Neural progenitor cell (in vitro differentiated cells): Measurements from ENCODE around the gene CHD9NB. TPM values are rescaled to one million over a fixed set of nuclear protein-coding genes. Genes with fewer than 3 reads are reported as not detected.
A peak's percentile ranks its signal among the peaks of the same experiment; 100 is the strongest.

Source experiments
- DNase-seq: peaks from one replicate; pipeline ENCODE4 v3.0.0-alpha.2; 2016; ENCODE audit warnings: low spot score
- H2AFZ ChIP-seq: fragments of 200-600 bp; sonication (generic); replicated peaks from 2 replicates; pipeline ENCODE4 v1.6.1; 2016; ENCODE audit warnings: antibody characterized with exemption
- H3F3A ChIP-seq: fragments of 200-600 bp; sonication (generic); 2 replicates; pipeline ENCODE4 v1.6.1; 2016; ENCODE audit warnings: antibody characterized with exemption, low read depth
- H3K27ac ChIP-seq: fragments of 200-600 bp; sonication (generic); 2 replicates; pipeline ENCODE4 v1.5.1; 2016; ENCODE audit warnings: mild to moderate bottlenecking
- H3K27me3 ChIP-seq: fragments of 200-600 bp; sonication (generic); 2 replicates; pipeline ENCODE4 v1.6.1; 2016; ENCODE audit warnings: mild to moderate bottlenecking, moderate library complexity
- H3K36me3 ChIP-seq: fragments of 200-600 bp; sonication (generic); 2 replicates; pipeline ENCODE4 v1.5.1; 2016
- H3K4me1 ChIP-seq: fragments of 200-600 bp; sonication (generic); 2 replicates; pipeline ENCODE4 v1.6.1; 2016; ENCODE audit warnings: mixed run types
- H3K4me2 ChIP-seq: fragments of 200-600 bp; sonication (generic); 2 replicates; pipeline ENCODE4 v1.6.1; 2016
- H3K4me3 ChIP-seq: fragments of 200-600 bp; sonication (generic); 2 replicates; pipeline ENCODE4 v1.5.1; 2016
- H3K79me2 ChIP-seq: fragments of 200-600 bp; sonication (generic); 2 replicates; pipeline ENCODE4 v1.6.1; 2016; ENCODE audit warnings: low read depth
- H3K9ac ChIP-seq: fragments of 200-600 bp; sonication (generic); 2 replicates; pipeline ENCODE4 v1.6.1; 2016
- H3K9me3 ChIP-seq: fragments of 200-600 bp; sonication (generic); 2 replicates; pipeline ENCODE4 v1.5.1; 2016; ENCODE audit warnings: low read depth
- H4K20me1 ChIP-seq: fragments of 200-600 bp; sonication (generic); 2 replicates; pipeline ENCODE4 v1.6.1; 2016; ENCODE audit warnings: low read depth
- H3K27ac Mint-ChIP-seq: 3 replicates; pipeline ENCODE4 v1.8.0; 2021; ENCODE audit warnings: mixed read lengths
- H3K27me3 Mint-ChIP-seq: 2 replicates; pipeline ENCODE4 v1.8.0; 2022; ENCODE audit warnings: low read depth, mild to moderate bottlenecking, inconsistent platforms, moderate library complexity, mixed read lengths; ENCODE audit not compliant: insufficient read depth
- H3K36me3 Mint-ChIP-seq: 3 replicates; pipeline ENCODE4 v1.8.0; 2021; ENCODE audit warnings: mixed read lengths
- H3K4me1 Mint-ChIP-seq: 3 replicates; pipeline ENCODE4 v1.8.0; 2021; ENCODE audit warnings: mixed read lengths
- H3K4me3 Mint-ChIP-seq: 3 replicates; pipeline ENCODE4 v1.8.0; 2021; ENCODE audit warnings: mild to moderate bottlenecking, moderate library complexity, mixed read lengths
- H3K9me3 Mint-ChIP-seq: 3 replicates; pipeline ENCODE4 v1.8.0; 2020; ENCODE audit warnings: mixed read lengths
- EZH2 ChIP-seq: fragments of 200-600 bp; sonication (generic); IDR thresholded peaks from 2 replicates; pipeline ENCODE4 v1.6.1; 2017; ENCODE audit warnings: antibody characterized with exemption, mild to moderate bottlenecking, moderate library complexity
- EZH2phosphoT487 ChIP-seq: fragments of 200-600 bp; sonication (generic); IDR thresholded peaks from 2 replicates; pipeline ENCODE4 v1.6.1; 2017; ENCODE audit warnings: antibody characterized with exemption
- total RNA-seq: library from RNA; depleted of rRNA; stranded (reverse); fragments of >200 nt; gene quantifications from 2 replicates; pipeline ENCODE4 v1.2.3, GENCODE V29; 2015; ENCODE audit warnings: low replicate concordance
- TF ChIP-seq, protein P1 (sequence below): fragments of 200-600 bp; sonication (generic); IDR thresholded peaks from 2 replicates; pipeline ENCODE4 v1.5.1; 2017; ENCODE audit warnings: antibody characterized with exemption, mild to moderate bottlenecking

Gene CHD9NB
- total RNA-seq, 1 donor from 2014 or later = 4.1 TPM

DNA sequence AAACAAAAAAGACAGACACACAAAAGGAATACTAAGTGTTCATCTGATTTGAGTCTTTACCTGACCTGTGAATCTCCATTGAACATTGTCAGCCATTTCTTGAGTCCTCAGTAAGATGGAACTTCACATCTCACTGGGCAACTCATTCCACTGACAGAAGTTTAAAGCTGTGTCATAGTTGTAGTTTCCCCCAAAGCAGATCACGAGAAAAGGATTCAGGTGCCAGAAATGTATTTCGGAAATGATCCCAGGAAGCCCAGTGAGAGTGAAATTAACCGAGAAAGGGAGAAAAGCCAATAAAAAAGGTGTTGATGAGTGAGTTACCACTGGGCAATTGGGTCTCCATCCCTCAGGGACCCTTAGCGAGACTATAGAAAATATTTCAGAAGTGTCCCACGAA is 8.6 kb upstream of the CHD9NB start:
- no peaks in the 10 kb centered on the region for H3K9me3 Mint-ChIP-seq
- Histone ChIP-seq H3K36me3 (no peaks in the 10 kb centered on the region), H3K27ac (no peak overlapping the region), H2AFZ (no peak overlapping the region), H3F3A (no peaks in the 10 kb centered on the region), H3K9me3 (no peaks in the 10 kb centered on the region), H3K4me1 (peaks cover 7% of the 10 kb centered on the region), H3K4me2 (no peak overlapping the region), H3K4me3 (no peak overlapping the region), H4K20me1 (no peaks in the 10 kb centered on the region), H3K9ac (no peak overlapping the region), H3K27me3 (no peaks in the 10 kb centered on the region), H3K79me2 (peaks cover 38% of the 10 kb centered on the region)
- H3K27ac Mint-ChIP-seq = peak overlapping the region; percentile 38
- H3K27me3 Mint-ChIP-seq = peaks cover 2% of the 10 kb centered on the region
- peaks cover 2% of the 10 kb centered on the region for H3K36me3 Mint-ChIP-seq
- no peak overlapping the region for H3K4me3 Mint-ChIP-seq
- TF ChIP-seq EZH2phosphoT487 (no peak), EZH2 (no peak)
- TF ChIP-seq, protein P1, sequence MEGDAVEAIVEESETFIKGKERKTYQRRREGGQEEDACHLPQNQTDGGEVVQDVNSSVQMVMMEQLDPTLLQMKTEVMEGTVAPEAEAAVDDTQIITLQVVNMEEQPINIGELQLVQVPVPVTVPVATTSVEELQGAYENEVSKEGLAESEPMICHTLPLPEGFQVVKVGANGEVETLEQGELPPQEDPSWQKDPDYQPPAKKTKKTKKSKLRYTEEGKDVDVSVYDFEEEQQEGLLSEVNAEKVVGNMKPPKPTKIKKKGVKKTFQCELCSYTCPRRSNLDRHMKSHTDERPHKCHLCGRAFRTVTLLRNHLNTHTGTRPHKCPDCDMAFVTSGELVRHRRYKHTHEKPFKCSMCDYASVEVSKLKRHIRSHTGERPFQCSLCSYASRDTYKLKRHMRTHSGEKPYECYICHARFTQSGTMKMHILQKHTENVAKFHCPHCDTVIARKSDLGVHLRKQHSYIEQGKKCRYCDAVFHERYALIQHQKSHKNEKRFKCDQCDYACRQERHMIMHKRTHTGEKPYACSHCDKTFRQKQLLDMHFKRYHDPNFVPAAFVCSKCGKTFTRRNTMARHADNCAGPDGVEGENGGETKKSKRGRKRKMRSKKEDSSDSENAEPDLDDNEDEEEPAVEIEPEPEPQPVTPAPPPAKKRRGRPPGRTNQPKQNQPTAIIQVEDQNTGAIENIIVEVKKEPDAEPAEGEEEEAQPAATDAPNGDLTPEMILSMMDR = no peak
- peaks cover 40% of the 10 kb centered on the region for H3K4me1 Mint-ChIP-seq
- DNase-seq = no peak

DNA sequence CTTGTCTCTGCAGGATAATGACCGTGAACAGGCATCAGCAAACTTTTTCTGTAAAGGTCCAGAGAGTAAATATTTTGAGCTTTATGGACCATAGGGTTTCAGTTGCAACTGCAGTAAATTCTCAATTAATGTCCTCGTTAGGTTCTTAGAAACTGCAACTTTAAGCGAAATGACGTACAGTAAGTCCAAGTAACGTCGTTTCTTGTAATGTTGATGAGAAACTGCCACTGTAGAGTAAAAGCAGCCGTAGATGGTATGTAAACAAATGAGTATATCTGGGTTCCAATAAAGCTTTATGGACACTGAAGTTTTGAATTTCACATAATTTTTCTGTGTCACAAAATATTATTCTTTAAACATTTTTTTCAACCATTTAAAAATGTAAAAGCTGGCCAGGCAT is 7.0 kb upstream of the CHD9NB start:
- Mint-ChIP-seq H3K4me3 (no peak overlapping the region), H3K27me3 (peaks cover 4% of the 10 kb centered on the region), H3K27ac (no peak overlapping the region), H3K36me3 (no peaks in the 10 kb centered on the region), H3K4me1 (peaks cover 35% of the 10 kb centered on the region), H3K9me3 (no peaks in the 10 kb centered on the region)
- no peak overlapping the region for H3K4me3 ChIP-seq
- TF ChIP-seq, protein P1 = no peak
- TF ChIP-seq EZH2phosphoT487 (no peak), EZH2 (no peak)
- no peak for DNase-seq
- H3F3A ChIP-seq = peaks cover 14% of the 10 kb centered on the region
- H3K27ac ChIP-seq = no peak overlapping the region
- no peaks in the 10 kb centered on the region for H3K36me3 ChIP-seq
- H3K9me3 ChIP-seq = no peaks in the 10 kb centered on the region
- no peaks in the 10 kb centered on the region for H4K20me1 ChIP-seq
- H3K79me2 ChIP-seq = peaks cover 42% of the 10 kb centered on the region
- H3K4me1 ChIP-seq = peaks cover 15% of the 10 kb centered on the region
- no peak overlapping the region for H3K9ac ChIP-seq
- no peaks in the 10 kb centered on the region for H3K27me3 ChIP-seq
- no peak overlapping the region for H3K4me2 ChIP-seq
- no peak overlapping the region for H2AFZ ChIP-seq

DNA sequence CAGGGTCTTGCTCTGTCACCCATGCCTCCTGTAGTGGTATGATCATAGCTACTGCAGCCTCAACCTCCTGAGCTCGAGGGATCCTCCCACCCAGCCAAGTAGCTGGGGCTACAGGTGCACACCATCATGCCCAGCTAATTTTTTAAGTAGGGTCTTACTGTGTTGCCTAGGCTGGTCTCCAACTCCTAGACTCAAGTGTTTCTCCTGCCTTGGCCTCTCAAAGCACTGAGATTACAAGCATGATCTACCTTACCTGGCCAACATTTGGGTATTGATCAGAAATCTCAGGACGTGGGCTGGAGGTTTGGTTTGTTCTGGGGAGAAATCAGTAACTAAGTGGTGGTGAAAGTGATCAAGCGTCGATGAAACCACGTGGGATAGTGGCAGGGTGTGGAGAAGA is 6.2 kb upstream of the CHD9NB start:
- no peaks in the 10 kb centered on the region for H3K9me3 Mint-ChIP-seq

More for the DNA sequence above, 6.2 kb upstream of the CHD9NB start:
- Histone ChIP-seq H3K36me3 (no peaks in the 10 kb centered on the region), H3K27me3 (no peaks in the 10 kb centered on the region), H3K79me2 (peaks cover 42% of the 10 kb centered on the region), H3K9me3 (no peaks in the 10 kb centered on the region), H4K20me1 (no peaks in the 10 kb centered on the region), H2AFZ (no peak overlapping the region), H3F3A (peaks cover 14% of the 10 kb centered on the region), H3K27ac (no peak overlapping the region), H3K4me2 (no peak overlapping the region), H3K4me3 (no peak overlapping the region), H3K9ac (no peak overlapping the region), H3K4me1 (peaks cover 19% of the 10 kb centered on the region)
- DNase-seq = no peak
- H3K4me1 Mint-ChIP-seq = peaks cover 39% of the 10 kb centered on the region
- H3K36me3 Mint-ChIP-seq = no peaks in the 10 kb centered on the region
- no peak overlapping the region for H3K4me3 Mint-ChIP-seq
- H3K27ac Mint-ChIP-seq = no peak overlapping the region
- peaks cover 4% of the 10 kb centered on the region for H3K27me3 Mint-ChIP-seq
- TF ChIP-seq EZH2 (no peak), EZH2phosphoT487 (no peak)
- TF ChIP-seq, protein P1 = no peak
